ENCODE results near the gene NGEF.

NGEF gene

GRCh38 chr2:232884001-232884421, 129.0 kb downstream of the NGEF start:
- DNase-seq (ENCODE audit: low spot score), result no peak

GRCh38 chr2:232883116-232883721, 129.8 kb downstream of the NGEF start:
- DNase-seq (ENCODE audit: low spot score), result no peak

GRCh38 chr2:232882505-232883115, 130.4 kb downstream of the NGEF start:
- no peak for DNase-seq (ENCODE audit: low spot score)

- no peak for DNase-seq (ENCODE audit: low spot score)
Observed at GRCh38 chr2:232882085-232882484, 131.0 kb downstream of the NGEF start.

GRCh38 chr2:232880764-232881351, 132.2 kb downstream of the NGEF start:
- no peak for DNase-seq (ENCODE audit: low spot score)

GRCh38 chr2:232879618-232880494, 133.2 kb downstream of the NGEF start:
- no peak for DNase-seq (ENCODE audit: low spot score)

- DNase-seq (ENCODE audit: low spot score), result no peak
Observed at GRCh38 chr2:232878855-232879617, 134.0 kb downstream of the NGEF start.

- DNase-seq (ENCODE audit: low spot score), result no peak
Observed at GRCh38 chr2:232877940-232878511, 135.0 kb downstream of the NGEF start.

GRCh38 chr2:232876978-232877441, 136.0 kb downstream of the NGEF start:
- no peak for DNase-seq (ENCODE audit: low spot score)

- DNase-seq (ENCODE audit: low spot score), result peak; percentile 86
Observed at GRCh38 chr2:232876161-232876977, 136.7 kb downstream of the NGEF start.

- DNase-seq (ENCODE audit: low spot score), result peak; percentile 65
Observed at GRCh38 chr2:232875256-232876121, 137.6 kb downstream of the NGEF start.

GRCh38 chr2:232874677-232875223, 138.3 kb downstream of the NGEF start:
- no peak for DNase-seq (ENCODE audit: low spot score)

GRCh38 chr2:232873909-232874641, 139.0 kb downstream of the NGEF start:
- DNase-seq (ENCODE audit: low spot score), result no peak

- no peak for DNase-seq (ENCODE audit: low spot score)
Observed at GRCh38 chr2:232873292-232873908, 139.7 kb downstream of the NGEF start.

GRCh38 chr2:232872826-232873225, 140.2 kb downstream of the NGEF start:
- peak; percentile 10 for DNase-seq (ENCODE audit: low spot score)

- peak; percentile 14 for DNase-seq (ENCODE audit: low spot score)
Observed at GRCh38 chr2:232871835-232872736, 141.0 kb downstream of the NGEF start.

- DNase-seq (ENCODE audit: low spot score), result no peak
Observed at GRCh38 chr2:232871418-232871834, 141.6 kb downstream of the NGEF start.
